ENCODE data around the gene DHX36. TPM values are rescaled to one million over a fixed set of nuclear protein-coding genes. Genes with fewer than 3 reads are reported as not detected.

The DHX36 gene
- total RNA-seq, 2 donors from 2014 or later: 90.0 to 97.3 TPM

DNA sequence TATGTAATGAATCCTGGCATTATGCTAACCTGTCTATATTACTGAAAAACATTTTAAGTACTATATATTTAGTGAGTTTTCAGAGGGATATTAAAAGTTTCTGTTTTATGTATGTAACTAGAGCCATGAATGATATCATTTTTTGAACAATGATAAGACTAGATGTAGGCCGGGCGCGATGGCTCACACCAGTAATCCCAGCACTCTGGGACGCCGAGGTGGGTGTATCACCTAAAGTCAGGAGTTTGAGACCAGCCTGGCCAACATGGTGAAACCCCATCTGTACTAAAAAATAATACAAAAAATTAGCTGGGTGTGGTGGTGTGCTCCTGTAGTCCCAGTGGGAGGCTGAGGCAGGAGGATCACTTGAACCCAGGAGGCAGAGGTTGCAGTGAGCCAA lies 34.1 kb downstream of the DHX36 start:
- Histone ChIP-seq H3K4me1 (ENCODE audit: control insufficient read depth, insufficient read depth, low read length) (no peaks in the 10 kb centered on the region), H3K9me3 (ENCODE audit: control insufficient read depth, low read length) (no peaks in the 10 kb centered on the region), H3K27me3 (ENCODE audit: control insufficient read depth, insufficient read depth, low read length, poor library complexity, severe bottlenecking) (no peaks in the 10 kb centered on the region), H3K36me3 (ENCODE audit: control insufficient read depth, insufficient read depth, low read length) (peaks cover 84% of the 10 kb centered on the region), H3K27ac (ENCODE audit: low read depth, low read length) (no peak overlapping the region), H3K4me3 (ENCODE audit: low read length) (no peak overlapping the region), H3K9ac (ENCODE audit: extremely low read depth, low read length, poor library complexity, severe bottlenecking) (no peak overlapping the region)
- WGBS, 2 experiments (ENCODE audit: insufficient coverage in 1 of 2, insufficient read length in 1 of 2): 96% methylated on average over 5 of the region's 5 CpGs; no CpG with 5 or more reads in 1 of the 2 experiments
- H3K4me1 Mint-ChIP-seq: no peaks in the 10 kb centered on the region
- DNase-seq: no peak
- H3K9me3 Mint-ChIP-seq: no peaks in the 10 kb centered on the region
- no peaks in the 10 kb centered on the region for H3K27me3 Mint-ChIP-seq (ENCODE audit: insufficient read depth)
- H3K27ac Mint-ChIP-seq: no peak overlapping the region
- no peak for TF ChIP-seq CTCF (conservative IDR thresholded peaks at IDR 0.05)
- no peak overlapping the region for H3K4me3 Mint-ChIP-seq
- peaks cover 67% of the 10 kb centered on the region for H3K36me3 Mint-ChIP-seq (ENCODE audit: low read depth)

DNA sequence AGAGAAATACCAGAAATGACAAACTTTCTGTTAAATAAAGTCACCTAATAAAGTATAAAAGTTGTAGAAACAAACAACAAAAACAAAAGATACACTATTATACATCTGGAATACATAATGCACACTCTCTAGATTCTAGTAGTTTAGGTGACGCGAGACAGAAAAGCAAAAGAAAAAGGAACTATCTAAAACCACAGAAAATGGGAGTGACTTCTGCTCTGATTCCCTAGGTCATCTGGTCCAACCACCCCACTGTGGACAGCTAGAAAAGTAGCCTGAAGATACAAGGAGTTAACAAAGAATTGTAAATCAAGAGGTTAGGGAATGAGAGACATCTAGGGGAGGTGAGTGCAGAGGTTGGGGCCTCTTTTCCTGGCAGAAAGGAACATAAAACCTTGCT lies 39.1 kb downstream of the DHX36 start:
- Mint-ChIP-seq H3K27me3 (ENCODE audit: insufficient read depth) (no peaks in the 10 kb centered on the region), H3K4me1 (no peaks in the 10 kb centered on the region)

GRCh38 chr3:154280161-154280560 lies 44.1 kb downstream of the DHX36 start:
- TF ChIP-seq CTCF (conservative IDR thresholded peaks at IDR 0.05): no peak
- no peaks in the 10 kb centered on the region for H3K9me3 Mint-ChIP-seq
- peaks cover 76% of the 10 kb centered on the region for H3K36me3 Mint-ChIP-seq (ENCODE audit: low read depth)
- Histone ChIP-seq H3K36me3 (ENCODE audit: control insufficient read depth, insufficient read depth, low read length) (peaks cover 96% of the 10 kb centered on the region), H3K9me3 (ENCODE audit: control insufficient read depth, low read length) (no peaks in the 10 kb centered on the region), H3K9ac (ENCODE audit: extremely low read depth, low read length, poor library complexity, severe bottlenecking) (no peak overlapping the region), H3K4me3 (ENCODE audit: low read length) (no peak overlapping the region), H3K4me1 (ENCODE audit: control insufficient read depth, insufficient read depth, low read length) (no peaks in the 10 kb centered on the region), H3K27me3 (ENCODE audit: control insufficient read depth, insufficient read depth, low read length, poor library complexity, severe bottlenecking) (no peaks in the 10 kb centered on the region), H3K27ac (ENCODE audit: low read depth, low read length) (no peak overlapping the region)
- no peak overlapping the region for H3K27ac Mint-ChIP-seq
- H3K27me3 Mint-ChIP-seq (ENCODE audit: insufficient read depth): no peaks in the 10 kb centered on the region
- 100% methylated on average over 1 of the region's 1 CpG; no CpG with 5 or more reads in 1 of the 2 experiments for WGBS, 2 experiments (ENCODE audit: insufficient coverage in 1 of 2, insufficient read length in 1 of 2)
- no peak overlapping the region for H3K4me3 Mint-ChIP-seq
- no peak for DNase-seq
- no peaks in the 10 kb centered on the region for H3K4me1 Mint-ChIP-seq

More for the DNA sequence above, 39.1 kb downstream of the DHX36 start:
- peaks cover 63% of the 10 kb centered on the region for H3K36me3 Mint-ChIP-seq (ENCODE audit: low read depth)
- Histone ChIP-seq H3K27ac (ENCODE audit: low read depth, low read length) (no peak overlapping the region), H3K4me3 (ENCODE audit: low read length) (no peak overlapping the region), H3K9me3 (ENCODE audit: control insufficient read depth, low read length) (no peaks in the 10 kb centered on the region), H3K27me3 (ENCODE audit: control insufficient read depth, insufficient read depth, low read length, poor library complexity, severe bottlenecking) (no peaks in the 10 kb centered on the region), H3K9ac (ENCODE audit: extremely low read depth, low read length, poor library complexity, severe bottlenecking) (no peak overlapping the region), H3K36me3 (ENCODE audit: control insufficient read depth, insufficient read depth, low read length) (peaks cover 85% of the 10 kb centered on the region), H3K4me1 (ENCODE audit: control insufficient read depth, insufficient read depth, low read length) (no peaks in the 10 kb centered on the region)
- DNase-seq: no peak
- no peak overlapping the region for H3K27ac Mint-ChIP-seq
- no peaks in the 10 kb centered on the region for H3K9me3 Mint-ChIP-seq
- no peak for TF ChIP-seq CTCF (conservative IDR thresholded peaks at IDR 0.05)
- WGBS, 2 experiments (ENCODE audit: insufficient coverage in 1 of 2, insufficient read length in 1 of 2): 96% methylated on average over 2 of the region's 2 CpGs; no CpG with 5 or more reads in 1 of the 2 experiments
- no peak overlapping the region for H3K4me3 Mint-ChIP-seq

Measured in endodermal cell (in vitro differentiated cells).